Measurements from ENCODE around the gene MED27.

The MED27 gene

GRCh38 chr9:132041798-132042197 is 37.9 kb downstream of the MED27 start:
- no peak for DNase-seq (ENCODE audit: low read depth)

GRCh38 chr9:132040808-132041207 is 38.9 kb downstream of the MED27 start:
- no peak for DNase-seq (ENCODE audit: low read depth)

GRCh38 chr9:132040246-132040645 is 39.4 kb downstream of the MED27 start:
- DNase-seq (ENCODE audit: low read depth): no peak

GRCh38 chr9:132039284-132039683 is 40.4 kb downstream of the MED27 start:
- no peak for DNase-seq (ENCODE audit: low read depth)

GRCh38 chr9:132037458-132037857 is 42.2 kb downstream of the MED27 start:
- DNase-seq (ENCODE audit: low read depth): no peak

GRCh38 chr9:132036521-132036920 is 43.1 kb downstream of the MED27 start:
- no peak for DNase-seq (ENCODE audit: low read depth)

GRCh38 chr9:132035679-132036078 is 44.0 kb downstream of the MED27 start:
- no peak for DNase-seq (ENCODE audit: low read depth)

- DNase-seq (ENCODE audit: low read depth): no peak
Observed at GRCh38 chr9:132032238-132032950, 47.3 kb downstream of the MED27 start.

GRCh38 chr9:132031467-132032237 is 48.0 kb downstream of the MED27 start:
- DNase-seq (ENCODE audit: low read depth): no peak

GRCh38 chr9:132030626-132031325 is 48.9 kb downstream of the MED27 start:
- no peak for DNase-seq (ENCODE audit: low read depth)

GRCh38 chr9:132027752-132028663 is 51.7 kb downstream of the MED27 start:
- DNase-seq (ENCODE audit: low read depth): no peak

GRCh38 chr9:132026932-132027585 is 52.6 kb downstream of the MED27 start:
- DNase-seq (ENCODE audit: low read depth): no peak

GRCh38 chr9:132025766-132026165 is 53.9 kb downstream of the MED27 start:
- no peak for DNase-seq (ENCODE audit: low read depth)

GRCh38 chr9:132024589-132024988 is 55.1 kb downstream of the MED27 start:
- DNase-seq (ENCODE audit: low read depth): no peak

GRCh38 chr9:132023419-132024180 is 56.1 kb downstream of the MED27 start:
- no peak for DNase-seq (ENCODE audit: low read depth)

- no peak for DNase-seq (ENCODE audit: low read depth)
Observed at GRCh38 chr9:132020820-132021510, 58.7 kb downstream of the MED27 start.

GRCh38 chr9:132020272-132020671 is 59.4 kb downstream of the MED27 start:
- DNase-seq (ENCODE audit: low read depth): no peak

- no peak for DNase-seq (ENCODE audit: low read depth)
Observed at GRCh38 chr9:132019702-132020101, 60.0 kb downstream of the MED27 start.

- DNase-seq (ENCODE audit: low read depth): no peak
Observed at GRCh38 chr9:132018957-132019405, 60.7 kb downstream of the MED27 start.

- no peak for DNase-seq (ENCODE audit: low read depth)
Observed at GRCh38 chr9:132016456-132016855, 63.2 kb downstream of the MED27 start.
